ENCODE results near the gene PRR3. TPM values are rescaled to one million over a fixed set of nuclear protein-coding genes. Genes with fewer than 3 reads are reported as not detected.

The PRR3 gene
- total and polyA plus RNA-seq, 9 of the 15 experiments (the other 6 are each of a cell fraction or from before 2014, with no cell fraction given), result 23.5 to 59.6 (median 28.8) TPM

- TF ChIP-seq ZNF354B (CRISPR knock-in tag; IDR thresholded peaks at IDR 0.05), result no peak
- peak; percentile 90 for TF ChIP-seq ZBTB12 (CRISPR knock-in tag; IDR thresholded peaks at IDR 0.05)
- TF ChIP-seq FOXA3 (CRISPR knock-in tag; conservative IDR thresholded peaks at IDR 0.05 in 1 of 2, IDR thresholded peaks at IDR 0.05 in 1 of 2), result peak; percentile 86 to 98
- TF ChIP-seq, protein P1, sequence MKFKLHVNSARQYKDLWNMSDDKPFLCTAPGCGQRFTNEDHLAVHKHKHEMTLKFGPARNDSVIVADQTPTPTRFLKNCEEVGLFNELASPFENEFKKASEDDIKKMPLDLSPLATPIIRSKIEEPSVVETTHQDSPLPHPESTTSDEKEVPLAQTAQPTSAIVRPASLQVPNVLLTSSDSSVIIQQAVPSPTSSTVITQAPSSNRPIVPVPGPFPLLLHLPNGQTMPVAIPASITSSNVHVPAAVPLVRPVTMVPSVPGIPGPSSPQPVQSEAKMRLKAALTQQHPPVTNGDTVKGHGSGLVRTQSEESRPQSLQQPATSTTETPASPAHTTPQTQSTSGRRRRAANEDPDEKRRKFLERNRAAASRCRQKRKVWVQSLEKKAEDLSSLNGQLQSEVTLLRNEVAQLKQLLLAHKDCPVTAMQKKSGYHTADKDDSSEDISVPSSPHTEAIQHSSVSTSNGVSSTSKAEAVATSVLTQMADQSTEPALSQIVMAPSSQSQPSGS (CRISPR knock-in tag; IDR thresholded peaks at IDR 0.05), result no peak
- TF ChIP-seq, protein P2, sequence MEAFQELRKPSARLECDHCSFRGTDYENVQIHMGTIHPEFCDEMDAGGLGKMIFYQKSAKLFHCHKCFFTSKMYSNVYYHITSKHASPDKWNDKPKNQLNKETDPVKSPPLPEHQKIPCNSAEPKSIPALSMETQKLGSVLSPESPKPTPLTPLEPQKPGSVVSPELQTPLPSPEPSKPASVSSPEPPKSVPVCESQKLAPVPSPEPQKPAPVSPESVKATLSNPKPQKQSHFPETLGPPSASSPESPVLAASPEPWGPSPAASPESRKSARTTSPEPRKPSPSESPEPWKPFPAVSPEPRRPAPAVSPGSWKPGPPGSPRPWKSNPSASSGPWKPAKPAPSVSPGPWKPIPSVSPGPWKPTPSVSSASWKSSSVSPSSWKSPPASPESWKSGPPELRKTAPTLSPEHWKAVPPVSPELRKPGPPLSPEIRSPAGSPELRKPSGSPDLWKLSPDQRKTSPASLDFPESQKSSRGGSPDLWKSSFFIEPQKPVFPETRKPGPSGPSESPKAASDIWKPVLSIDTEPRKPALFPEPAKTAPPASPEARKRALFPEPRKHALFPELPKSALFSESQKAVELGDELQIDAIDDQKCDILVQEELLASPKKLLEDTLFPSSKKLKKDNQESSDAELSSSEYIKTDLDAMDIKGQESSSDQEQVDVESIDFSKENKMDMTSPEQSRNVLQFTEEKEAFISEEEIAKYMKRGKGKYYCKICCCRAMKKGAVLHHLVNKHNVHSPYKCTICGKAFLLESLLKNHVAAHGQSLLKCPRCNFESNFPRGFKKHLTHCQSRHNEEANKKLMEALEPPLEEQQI (IDR thresholded peaks at IDR 0.05), result no peak; the same call in 1 of the 2 replicates
- TF ChIP-seq NONO (IDR thresholded peaks at IDR 0.05; ENCODE audit: low read depth in 2 of 2, low read length in 1 of 2), result no peak
- TF ChIP-seq DACH1 (IDR thresholded peaks at IDR 0.05; ENCODE audit: partially characterized antibody), result no peak
- TF ChIP-seq, protein P3, sequence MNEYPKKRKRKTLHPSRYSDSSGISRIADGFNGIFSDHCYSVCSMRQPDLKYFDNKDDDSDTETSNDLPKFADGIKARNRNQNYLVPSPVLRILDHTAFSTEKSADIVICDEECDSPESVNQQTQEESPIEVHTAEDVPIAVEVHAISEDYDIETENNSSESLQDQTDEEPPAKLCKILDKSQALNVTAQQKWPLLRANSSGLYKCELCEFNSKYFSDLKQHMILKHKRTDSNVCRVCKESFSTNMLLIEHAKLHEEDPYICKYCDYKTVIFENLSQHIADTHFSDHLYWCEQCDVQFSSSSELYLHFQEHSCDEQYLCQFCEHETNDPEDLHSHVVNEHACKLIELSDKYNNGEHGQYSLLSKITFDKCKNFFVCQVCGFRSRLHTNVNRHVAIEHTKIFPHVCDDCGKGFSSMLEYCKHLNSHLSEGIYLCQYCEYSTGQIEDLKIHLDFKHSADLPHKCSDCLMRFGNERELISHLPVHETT (CRISPR knock-in tag; conservative IDR thresholded peaks at IDR 0.05 in 1 of 2, IDR thresholded peaks at IDR 0.05 in 1 of 2), result peak in 1 of 2 experiments; percentile 83; a peak in 2 of 4 replicates
- TF ChIP-seq KDM2B (CRISPR knock-in tag; IDR thresholded peaks at IDR 0.05), result no peak
- TF ChIP-seq ZKSCAN3 (CRISPR knock-in tag; IDR thresholded peaks at IDR 0.05), result no peak
- TF ChIP-seq NR4A1 (CRISPR knock-in tag; IDR thresholded peaks at IDR 0.05), result no peak
- TF ChIP-seq NR4A1 (tag; IDR thresholded peaks at IDR 0.05), result peak; percentile 84; the same call in 1 of the 2 replicates
- TF ChIP-seq POLR2B (IDR thresholded peaks at IDR 0.05; ENCODE audit: low read depth, partially characterized antibody), result peak; percentile 86
- TF ChIP-seq PKNOX1 (IDR thresholded peaks at IDR 0.05), result peak; percentile 45
- no peak for TF ChIP-seq HSF4 (CRISPR knock-in tag; IDR thresholded peaks at IDR 0.05; ENCODE audit: borderline replicate concordance)
- no peak for TF ChIP-seq SNIP1 (IDR thresholded peaks at IDR 0.05; ENCODE audit: low read depth)
Observed at GRCh38 chr6:30556906-30557682, at the start of gene PRR3 (continued).
